ENCODE data around the gene MBP.

The MBP gene

DNA sequence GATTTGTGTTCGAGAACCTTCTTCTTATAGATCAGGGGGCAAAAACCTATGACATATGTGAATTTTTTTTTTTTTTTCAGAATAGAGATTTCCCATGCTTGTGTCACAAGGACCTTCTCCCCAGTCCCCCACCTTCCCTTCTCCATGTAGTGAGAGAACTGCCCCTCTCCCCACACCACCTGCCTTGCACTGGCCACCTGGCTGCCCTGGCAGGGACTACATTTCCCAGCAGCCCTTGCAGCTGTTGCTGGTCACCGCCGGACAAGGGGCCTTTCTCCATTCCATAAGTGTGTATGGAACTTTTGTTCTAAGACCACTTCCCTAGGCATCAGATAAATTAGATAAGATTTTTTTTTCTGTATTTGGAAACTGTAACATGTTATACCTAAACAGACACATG, 22.2 kb downstream of the MBP start:
- no peak overlapping the region for H3K27ac ChIP-seq
- TF ChIP-seq, protein P1, sequence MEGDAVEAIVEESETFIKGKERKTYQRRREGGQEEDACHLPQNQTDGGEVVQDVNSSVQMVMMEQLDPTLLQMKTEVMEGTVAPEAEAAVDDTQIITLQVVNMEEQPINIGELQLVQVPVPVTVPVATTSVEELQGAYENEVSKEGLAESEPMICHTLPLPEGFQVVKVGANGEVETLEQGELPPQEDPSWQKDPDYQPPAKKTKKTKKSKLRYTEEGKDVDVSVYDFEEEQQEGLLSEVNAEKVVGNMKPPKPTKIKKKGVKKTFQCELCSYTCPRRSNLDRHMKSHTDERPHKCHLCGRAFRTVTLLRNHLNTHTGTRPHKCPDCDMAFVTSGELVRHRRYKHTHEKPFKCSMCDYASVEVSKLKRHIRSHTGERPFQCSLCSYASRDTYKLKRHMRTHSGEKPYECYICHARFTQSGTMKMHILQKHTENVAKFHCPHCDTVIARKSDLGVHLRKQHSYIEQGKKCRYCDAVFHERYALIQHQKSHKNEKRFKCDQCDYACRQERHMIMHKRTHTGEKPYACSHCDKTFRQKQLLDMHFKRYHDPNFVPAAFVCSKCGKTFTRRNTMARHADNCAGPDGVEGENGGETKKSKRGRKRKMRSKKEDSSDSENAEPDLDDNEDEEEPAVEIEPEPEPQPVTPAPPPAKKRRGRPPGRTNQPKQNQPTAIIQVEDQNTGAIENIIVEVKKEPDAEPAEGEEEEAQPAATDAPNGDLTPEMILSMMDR (IDR thresholded peaks at IDR 0.05; ENCODE audit: low read depth, low read length, missing control alignments), result peak; percentile 26
- no peak overlapping the region for H3K4me3 ChIP-seq (ENCODE audit: low read depth, low read length)
- H3K27me3 ChIP-seq (replicated peaks), result no peaks in the 10 kb centered on the region
- in situ Hi-C loops (cut with HindIII; ENCODE audit: low pct_ligation_motif_present, low sequenced_read_pairs), result no loop called here
- H3K36me3 ChIP-seq (replicated peaks), result peaks cover 13% of the 10 kb centered on the region
- DNase-seq, result no peak

DNA sequence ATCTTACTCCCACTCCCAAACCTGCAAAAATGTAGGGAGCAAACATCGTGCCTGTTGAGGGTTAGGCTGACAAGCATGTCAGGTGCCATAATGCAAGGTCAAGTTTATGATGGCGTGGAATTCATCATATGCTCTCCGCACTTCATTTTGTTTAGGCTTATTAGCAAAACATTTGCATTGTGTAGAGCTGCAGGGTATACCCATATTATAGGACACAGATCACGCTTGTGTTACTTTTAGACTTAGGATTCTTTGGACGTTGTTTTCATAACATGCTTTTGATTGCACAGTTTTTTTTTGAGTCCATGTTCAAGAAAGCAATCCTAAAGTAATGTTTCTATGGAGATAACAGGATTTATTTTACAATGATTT, 22.9 kb downstream of the MBP start:
- Histone ChIP-seq H3K36me3 (replicated peaks) (peaks cover 7% of the 10 kb centered on the region), H3K4me3 (ENCODE audit: low read depth, low read length) (no peak overlapping the region), H3K27me3 (replicated peaks) (no peaks in the 10 kb centered on the region), H3K27ac (peak overlapping the region; percentile 91)
- no peak for DNase-seq
- in situ Hi-C loops (cut with HindIII; ENCODE audit: low pct_ligation_motif_present, low sequenced_read_pairs), result no loop called here
- TF ChIP-seq, protein P1 (IDR thresholded peaks at IDR 0.05; ENCODE audit: low read depth, low read length, missing control alignments), result no peak

DNA sequence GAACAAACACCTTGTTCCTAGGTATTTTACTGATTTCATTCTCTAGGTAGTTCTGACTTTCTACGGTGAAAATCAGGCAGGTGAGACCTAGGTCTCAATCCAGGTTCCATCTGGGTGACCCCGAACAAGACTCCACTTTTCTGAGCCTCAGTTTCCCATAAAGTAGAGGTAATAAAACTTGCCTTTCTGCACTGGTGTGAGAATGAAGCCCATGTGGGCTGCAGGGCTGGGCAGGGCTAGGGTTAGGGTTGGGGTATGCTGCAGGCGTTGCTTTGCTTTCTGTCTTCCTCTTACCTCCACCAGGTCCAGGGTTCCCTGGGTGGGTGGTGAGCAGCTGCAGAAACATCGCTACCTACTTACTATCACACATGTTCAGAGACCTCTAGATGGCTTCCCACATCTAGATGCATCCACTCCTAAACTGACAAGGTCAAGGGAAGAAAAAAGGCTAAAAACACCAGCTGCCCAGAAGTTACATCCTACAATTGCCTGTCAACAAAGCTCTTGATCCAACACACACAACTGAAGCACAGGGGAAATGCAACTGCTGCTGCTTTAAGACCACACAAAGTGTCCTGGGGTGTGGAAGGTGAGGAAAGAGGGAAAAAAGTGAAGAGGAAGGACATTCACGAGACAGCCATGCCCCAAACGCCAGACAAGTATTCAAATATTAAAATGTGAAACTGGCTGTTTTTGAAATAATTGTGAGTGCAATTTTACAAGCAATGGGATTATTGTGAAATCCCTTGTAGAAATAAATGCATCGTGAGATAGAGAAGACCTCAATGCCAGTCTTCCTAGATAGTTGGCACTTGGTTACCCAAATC, 23.5 kb downstream of the MBP start:
- peaks cover 7% of the 10 kb centered on the region for H3K36me3 ChIP-seq (replicated peaks)
- no peak overlapping the region for H3K4me3 ChIP-seq (ENCODE audit: low read depth, low read length)
- no peak for DNase-seq
- TF ChIP-seq, protein P1 (IDR thresholded peaks at IDR 0.05; ENCODE audit: low read depth, low read length, missing control alignments), result no peak
- in situ Hi-C loops (cut with HindIII; ENCODE audit: low pct_ligation_motif_present, low sequenced_read_pairs), result no loop called here
- peak overlapping the region; percentile 91 for H3K27ac ChIP-seq
- no peaks in the 10 kb centered on the region for H3K27me3 ChIP-seq (replicated peaks)

DNA sequence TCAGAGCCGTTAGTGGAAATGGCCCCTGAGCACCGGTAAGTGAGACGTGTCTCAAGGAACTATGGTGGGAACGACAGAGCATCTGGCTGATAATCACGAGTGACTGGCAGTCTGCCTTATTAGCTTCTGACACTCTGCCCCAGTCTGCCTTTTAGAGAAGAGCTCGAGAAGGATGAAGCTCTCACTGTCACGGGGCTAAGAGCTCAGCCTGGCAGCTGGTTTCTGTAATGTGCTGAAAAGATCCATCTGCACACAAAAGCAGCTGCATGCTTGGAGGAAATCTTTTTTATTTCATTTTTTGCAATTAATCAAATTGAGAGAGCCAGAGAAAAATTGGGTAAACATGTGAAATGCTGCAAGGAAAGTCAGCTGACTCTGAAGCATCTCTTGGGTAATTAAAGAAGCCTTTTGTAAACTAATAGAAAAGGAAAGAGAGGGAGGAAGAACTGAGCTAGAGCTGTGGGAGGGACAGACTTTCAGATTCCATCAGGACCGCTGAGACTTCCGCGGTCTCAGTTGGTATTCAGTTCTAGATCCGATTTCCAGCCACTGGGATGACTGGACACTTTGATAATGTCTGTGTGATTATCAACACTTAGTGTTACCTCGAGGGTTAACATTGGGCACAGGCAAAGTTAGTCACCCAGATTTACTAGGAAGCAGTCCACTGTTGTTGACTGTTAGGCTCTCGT, 24.4 kb downstream of the MBP start:
- Histone ChIP-seq H3K27ac (peak overlapping the region; percentile 91), H3K4me3 (ENCODE audit: low read depth, low read length) (no peak overlapping the region), H3K36me3 (replicated peaks) (peaks cover 1% of the 10 kb centered on the region), H3K27me3 (replicated peaks) (no peaks in the 10 kb centered on the region)
- TF ChIP-seq, protein P1 (IDR thresholded peaks at IDR 0.05; ENCODE audit: low read depth, low read length, missing control alignments), result no peak
- peak; percentile 95 for DNase-seq
- in situ Hi-C loops (cut with HindIII; ENCODE audit: low pct_ligation_motif_present, low sequenced_read_pairs), result no loop called here

DNA sequence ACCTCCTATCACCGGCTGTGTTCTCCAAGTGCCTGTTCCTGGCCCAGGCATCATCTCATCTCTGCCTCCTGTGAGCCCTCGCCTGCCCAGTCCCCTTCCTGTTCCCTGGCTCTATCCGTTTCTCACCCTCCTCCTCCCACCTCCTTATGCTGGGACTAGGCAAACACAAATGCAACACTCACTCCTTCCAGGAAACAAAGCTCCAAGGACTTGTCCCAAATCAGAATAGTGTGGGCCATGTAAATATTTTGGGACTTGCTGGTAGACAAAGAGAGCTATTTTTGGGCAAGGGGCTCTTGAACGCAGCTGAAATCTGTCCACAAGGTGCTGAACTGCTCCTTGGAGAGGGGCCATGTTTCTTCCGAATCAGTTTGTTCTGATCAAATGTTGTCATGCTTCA, 25.3 kb downstream of the MBP start:
- Histone ChIP-seq H3K36me3 (replicated peaks) (no peaks in the 10 kb centered on the region), H3K4me3 (ENCODE audit: low read depth, low read length) (no peak overlapping the region), H3K27ac (peak overlapping the region; percentile 91), H3K27me3 (replicated peaks) (no peaks in the 10 kb centered on the region)
- DNase-seq, result no peak
- in situ Hi-C loops (cut with HindIII; ENCODE audit: low pct_ligation_motif_present, low sequenced_read_pairs), result no loop called here
- TF ChIP-seq, protein P1 (IDR thresholded peaks at IDR 0.05; ENCODE audit: low read depth, low read length, missing control alignments), result no peak

All from brain microvascular endothelial cell (primary cell).